GM12878 (cell line): Measurements from ENCODE around the gene SULT1C4. TPM values are rescaled to one million over a fixed set of nuclear protein-coding genes. Genes with fewer than 3 reads are reported as not detected.

ENCODE experiments used
- ATAC-seq: fragments of 200-7000 bp; cut with Tn5 transposase; 3 replicates; pipeline ENCODE4 v1.9.1; 2020; ENCODE audit warnings: mild to moderate bottlenecking, moderate library complexity
- BruUV-seq: library from RNA; stranded (reverse); fragments of 400-500 nt; replicated peaks from 2 replicates; lab custom pipeline; 2021; lab: Mats Ljungman, UMichigan
- CTCF ChIA-PET: fragments of 300-600 bp; sonication (Branson Sonifier 250); formaldehyde crosslinking; extraction: SDS; loops from one replicate; lab custom pipeline; 2021; ENCODE audit warnings: inconsistent platforms; lab: Yijun Ruan, JAX
- POLR2A ChIA-PET: fragments of 350-600 bp; formaldehyde crosslinking; extraction: SDS; loops from one replicate; lab custom pipeline; 2021; ENCODE audit warnings: inconsistent platforms; lab: Charles Lee
- RAD21 ChIA-PET: fragments of 300-600 bp; sonication (Branson Sonifier 250); formaldehyde crosslinking; loops from one replicate; lab custom pipeline; 2023; ENCODE audit warnings: antibody characterized with exemption; ENCODE audit not compliant: unreplicated experiment; lab: Charles Lee
- SMC1A ChIA-PET: fragments of 300-600 bp; sonication (Branson Sonifier 250); formaldehyde crosslinking; loops from one replicate; lab custom pipeline; 2023; ENCODE audit not compliant: unreplicated experiment, uncharacterized antibody; lab: Charles Lee
- DNase-seq: peaks from one replicate; pipeline ENCODE4 v3.0.0-alpha.2; 2011; ENCODE audit warnings: low read depth, low spot score
- FAIRE-seq: peaks from 3 replicates; lab custom pipeline; 2011; peaks lifted over from hg19 to GRCh38; lab: Jason Lieb, UNC
- H2AFZ ChIP-seq: 2 replicates; pipeline ENCODE4 v1.6.0; 2011; ENCODE audit warnings: low read depth, low read length, control low read depth; ENCODE audit not compliant: control insufficient read depth
- H3K27ac ChIP-seq: 2 replicates; pipeline ENCODE4 v1.5.1; 2011; ENCODE audit warnings: control low read depth; ENCODE audit not compliant: control insufficient read depth, insufficient read depth
- H3K27me3 ChIP-seq, 2 experiments: replicated peaks in 1 of 2; 2 replicates each; pipeline versions ENCODE4 v1.6.0 to v1.6.1; 2011; ENCODE audit warnings: low read length in 1 of 2; ENCODE audit not compliant: control insufficient read depth in 2 of 2, insufficient read depth in 2 of 2
- H3K36me3 ChIP-seq, 2 experiments: 2 replicates each; pipeline ENCODE4 v1.5.1; 2011; ENCODE audit warnings: low read length in 1 of 2; ENCODE audit not compliant: control insufficient read depth in 2 of 2, insufficient read depth in 2 of 2
- H3K4me1 ChIP-seq: 2 replicates; pipeline ENCODE4 v1.6.1; 2011; ENCODE audit warnings: mild to moderate bottlenecking, low read length, moderate library complexity, mixed read lengths; ENCODE audit not compliant: control insufficient read depth, insufficient read depth
- H3K4me2 ChIP-seq: 2 replicates; pipeline ENCODE4 v1.6.0; 2011; ENCODE audit warnings: control low read depth; ENCODE audit not compliant: control insufficient read depth, insufficient read depth
- H3K4me3 ChIP-seq: fragments of 200-600 bp; sonication (generic); 2 replicates; pipeline ENCODE4 v1.5.1; 2016
- H3K79me2 ChIP-seq: 2 replicates; pipeline ENCODE4 v1.6.0; 2011; ENCODE audit warnings: low read length; ENCODE audit not compliant: control insufficient read depth, insufficient read depth
- H3K9ac ChIP-seq: 2 replicates; pipeline ENCODE4 v1.8.0; 2011; ENCODE audit warnings: low read length, control low read depth, mixed read lengths; ENCODE audit not compliant: control insufficient read depth, insufficient read depth
- H3K9me3 ChIP-seq: replicated peaks from 3 replicates; pipeline ENCODE4 v1.5.1; 2011; ENCODE audit warnings: mild to moderate bottlenecking, low read length; ENCODE audit not compliant: control insufficient read depth, insufficient read depth
- H4K20me1 ChIP-seq: 2 replicates; pipeline ENCODE4 v1.6.0; 2011; ENCODE audit not compliant: control insufficient read depth, insufficient read depth
- ESRRA ChIP-seq: IDR thresholded peaks from 2 replicates; pipeline ENCODE4 v1.6.1; 2012; ENCODE audit warnings: mild to moderate bottlenecking, low read length, improper control_type of control experiment
- FOXM1 ChIP-seq: IDR thresholded peaks from 2 replicates; pipeline ENCODE4 v1.6.1; 2012; ENCODE audit warnings: low read depth, mild to moderate bottlenecking, inconsistent platforms, low read length, moderate library complexity
- PAX5 ChIP-seq: IDR thresholded peaks from 2 replicates; pipeline ENCODE4 v1.6.1; 2011; ENCODE audit warnings: low read depth, low read length, borderline replicate concordance
- PBX3 ChIP-seq: IDR thresholded peaks from 2 replicates; pipeline ENCODE4 v1.6.1; 2011; ENCODE audit warnings: mild to moderate bottlenecking, low read depth, low read length, moderate library complexity; ENCODE audit not compliant: insufficient replicate concordance
- PKNOX1 ChIP-seq: fragments of 450-650 bp; IDR thresholded peaks from 2 replicates; pipeline ENCODE4 v1.6.1; 2016; ENCODE audit warnings: mild to moderate bottlenecking
- POLR2A ChIP-seq: IDR thresholded peaks from 2 replicates; pipeline ENCODE4 v1.6.1; 2011; ENCODE audit warnings: low read depth, mild to moderate bottlenecking, low read length
- RELA ChIP-seq: fragments of 450-650 bp; IDR thresholded peaks from 2 replicates; pipeline ENCODE4 v1.8.0; 2014; ENCODE audit warnings: borderline replicate concordance; ENCODE audit not compliant: partially characterized antibody
- RELB ChIP-seq: fragments of 450-650 bp; IDR thresholded peaks from 2 replicates; pipeline ENCODE4 v1.6.1; 2017; ENCODE audit warnings: low read depth, mild to moderate bottlenecking, moderate library complexity
- REST ChIP-seq: IDR thresholded peaks from 2 replicates; pipeline ENCODE4 v1.6.1; 2012; ENCODE audit warnings: mild to moderate bottlenecking, low read depth, low read length
- SMAD1 ChIP-seq: fragments of 450-650 bp; IDR thresholded peaks from 2 replicates; pipeline ENCODE4 v1.6.1; 2018; ENCODE audit warnings: mild to moderate bottlenecking, low read depth; ENCODE audit not compliant: partially characterized antibody
- TAF1 ChIP-seq: IDR thresholded peaks from 2 replicates; pipeline ENCODE4 v1.6.1; 2011; ENCODE audit warnings: mild to moderate bottlenecking, low read depth, low read length, borderline replicate concordance
- TCF12 ChIP-seq: IDR thresholded peaks from 2 replicates; pipeline ENCODE4 v1.6.1; 2011; ENCODE audit warnings: low read depth, mild to moderate bottlenecking, low read length
- WGBS: methylation state at CpG from one replicate; pipeline ENCODE4 v1.1.6; 2016; ENCODE audit warnings: low lambda C conversion rate; ENCODE audit not compliant: insufficient replicate concordance, insufficient coverage; ENCODE audit errors: missing lambda C conversion rate; 5-methylcytosine and 5-hydroxymethylcytosine counted together
- in situ Hi-C: fragments of 300-500 bp; cut with MboI; formaldehyde crosslinking; loops from 9 replicates; pipeline ENCODE4 v1.14.3; 2018; ENCODE audit warnings: mixed read lengths
- intact Hi-C: fragments of 100-400 bp; cut with micrococcal nuclease; formaldehyde crosslinking; loops from one replicate; pipeline ENCODE4 v1.14.2; 2022; ENCODE audit not compliant: unreplicated experiment
- polyA plus RNA-seq, 11 experiments: library from polyadenylated mRNA; depleted of rRNA in 4 of 11; unstranded in 6 of 11; stranded (reverse) in 5 of 11; fragments of >200 nt; fragmentation: Nextera tagmentation in 4 of 11; fragmentation: Illumina TruSeq in 1 of 11; extraction: Ambion mirVana in 4 of 11; extraction: Trizol in 1 of 11; gene quantifications; 1 replicate in 1 of 11; 2 replicates in 10 of 11; pipeline versions ENCODE4 v1.2.1 to v1.2.3, GENCODE V29; 2011 to 2016; ENCODE audit warnings: inconsistent platforms in 2 of 11, missing spikeins in 2 of 11, low read depth in 1 of 11
- total RNA-seq, 4 experiments: library from RNA; depleted of rRNA in 3 of 4; stranded (reverse); fragments of >200 nt in 3 of 4; fragmentation: Illumina TruSeq in 1 of 4; extraction: Trizol in 1 of 4; gene quantifications; 2 replicates each; pipeline versions ENCODE4 v1.2.1 to v1.2.3, GENCODE V29; 2013 to 2021

Gene SULT1C4
- total and polyA plus RNA-seq, 10 of the 15 experiments (the other 5 are each of a cell fraction or from before 2014, with no cell fraction given): 0.04 TPM; not detected in 9

GRCh38 chr2:108382196-108382595, 4.4 kb downstream of the SULT1C4 start (continued):
- TF ChIP-seq ESRRA (no peak), POLR2A (no peak), PBX3 (no peak), RELA (no peak), SMAD1 (no peak)

GRCh38 chr2:108383146-108383830, 5.5 kb downstream of the SULT1C4 start:
- ChIA-PET RAD21 (interaction anchor here (0.7 kb wide), 1 partner anchor 112 kb away, joined by 3 read pairs; no protein-coding TSS in a partner anchor), SMC1A (interaction anchor here (0.8 to 2.4 kb wide), 4 partner anchors 17 to 254 kb away, joined by 3 to 6 read pairs (median 4); no protein-coding TSS in a partner anchor), POLR2A (no interaction called here), CTCF (interaction anchor here (0.6 kb wide), 2 partner anchors 22 to 986 kb away, joined by 3 to 4 read pairs; no protein-coding TSS in a partner anchor)
- H2AFZ ChIP-seq: no peak overlapping the region
- peak; percentile 67 for ATAC-seq
- WGBS: 1% methylated on average over 4 of the region's 4 CpGs
- H3K9ac ChIP-seq: no peak overlapping the region
- no peaks in the 10 kb centered on the region for H3K27me3 ChIP-seq
- no peak overlapping the region for H3K27ac ChIP-seq
- H3K79me2 ChIP-seq: no peaks in the 10 kb centered on the region
- no peak for DNase-seq
- no peaks in the 10 kb centered on the region for H3K4me1 ChIP-seq
- no peak overlapping the region for H3K4me2 ChIP-seq
- H4K20me1 ChIP-seq: no peaks in the 10 kb centered on the region
- H3K4me3 ChIP-seq: no peak overlapping the region
- no peaks in the 10 kb centered on the region for H3K36me3 ChIP-seq
- in situ Hi-C loops: no loop called here
- no peaks in the 10 kb centered on the region; the same call in 2 of the 3 replicates for H3K9me3 ChIP-seq
- no peak for FAIRE-seq
- no TSS peak for BruUV-seq
- intact Hi-C loops: no loop called here
- TF ChIP-seq REST (no peak), TCF12 (0 out of 2 replicates have a peak, but pooled peaks have one; percentile 40), PAX5 (peak; percentile 37; the same call in 1 of the 2 replicates), RELB (no peak), TAF1 (no peak), FOXM1 (no peak), PBX3 (peak; percentile 48), PKNOX1 (peak; percentile 59)
